Glomerular endothelial cell (primary cell): ENCODE results near the gene TIMELESS. TPM values are rescaled to one million over a fixed set of nuclear protein-coding genes. Genes with fewer than 3 reads are reported as not detected.
"Not testable (repeated sequence)": the region's sequence is repeated elsewhere in the genome, so short reads cannot be mapped to it uniquely, and the experiment has no call there.

Experiments used
- DNase-seq: peaks from one replicate; pipeline ENCODE4 v3.0.0-alpha.2; 2011; ENCODE audit warnings: low read depth, low spot score; ENCODE audit errors: extremely low read depth
- total RNA-seq: library from RNA; depleted of rRNA; stranded (reverse); fragments of >200 nt; gene quantifications from 2 replicates; pipeline ENCODE4 v1.2.3, GENCODE V29; 2015

TIMELESS gene
- total RNA-seq, 1 donor from 2014 or later = 13.9 TPM

DNA sequence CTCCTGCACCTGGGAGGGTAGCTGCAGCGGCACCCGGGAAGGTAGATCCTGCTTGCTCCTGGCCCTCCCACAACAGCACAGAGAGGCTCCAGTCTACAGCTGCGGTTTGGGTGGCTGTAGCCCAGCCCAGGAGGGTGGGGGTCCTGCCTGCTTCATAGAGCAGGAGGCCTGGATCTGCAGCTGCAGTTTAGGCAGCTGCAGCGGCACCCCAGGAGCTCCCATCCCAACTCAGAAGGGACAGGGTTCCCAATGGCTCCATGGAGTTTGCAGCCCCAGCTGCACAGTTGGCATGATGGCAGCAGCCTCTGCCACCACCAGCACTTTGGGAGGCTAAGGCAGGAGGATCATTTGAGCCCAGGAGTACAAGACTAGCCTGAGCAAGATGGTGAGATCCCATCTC lies 38.5 kb downstream of the TIMELESS start:
- DNase-seq = no peak

GRCh38 chr12:56408799-56409417 lies 40.3 kb downstream of the TIMELESS start:
- no peak for DNase-seq

GRCh38 chr12:56404227-56404626 lies 45.0 kb downstream of the TIMELESS start:
- not testable (repeated sequence) for DNase-seq

- DNase-seq = not testable (repeated sequence)
Measured at GRCh38 chr12:56401612-56402011, 47.6 kb downstream of the TIMELESS start.

GRCh38 chr12:56401125-56401524 lies 48.1 kb downstream of the TIMELESS start:
- DNase-seq = not testable (repeated sequence)

- DNase-seq = not testable (repeated sequence)
Measured at GRCh38 chr12:56399466-56399865, 49.8 kb downstream of the TIMELESS start.

- DNase-seq = no peak
Measured at GRCh38 chr12:56398324-56398723, 50.9 kb downstream of the TIMELESS start.

DNA sequence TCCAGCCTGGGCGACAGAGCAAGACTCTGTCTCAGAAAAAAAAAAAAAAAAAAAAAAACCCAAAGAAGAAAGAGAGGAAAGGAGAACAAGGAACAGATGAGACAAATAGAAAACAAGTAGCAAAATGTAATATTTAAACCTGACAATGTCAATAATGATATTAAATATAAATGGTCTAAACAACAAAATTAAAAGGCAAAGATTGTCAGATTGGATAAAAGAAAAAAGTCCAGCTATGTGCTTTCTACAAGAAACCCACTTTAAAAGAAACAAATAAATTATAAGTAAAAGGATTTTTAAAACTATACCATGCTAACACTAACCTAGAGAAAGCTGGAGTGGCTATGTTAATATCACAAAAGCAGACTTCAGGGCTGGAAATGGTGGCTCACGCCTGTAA lies 56.9 kb downstream of the TIMELESS start:
- DNase-seq = no peak

DNA sequence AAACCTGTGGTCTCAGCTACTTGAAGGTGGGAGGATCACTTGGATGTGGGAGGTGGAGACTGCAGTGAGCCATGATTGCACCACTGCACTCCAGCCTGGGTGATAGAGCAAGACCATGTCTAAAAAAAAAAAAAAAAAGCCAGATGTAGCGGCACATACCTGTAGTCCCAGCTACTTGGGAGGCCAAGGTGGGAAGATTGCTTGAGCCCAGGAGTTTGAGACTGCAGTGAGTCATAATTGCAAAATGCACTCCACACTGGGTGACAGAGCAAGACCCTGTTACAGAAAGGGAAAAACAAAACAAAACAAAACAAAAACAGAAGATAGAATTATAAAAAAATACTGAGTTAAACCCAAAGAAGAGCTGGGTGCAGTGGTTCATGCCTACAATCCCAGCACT lies 57.5 kb downstream of the TIMELESS start:
- no peak for DNase-seq

DNA sequence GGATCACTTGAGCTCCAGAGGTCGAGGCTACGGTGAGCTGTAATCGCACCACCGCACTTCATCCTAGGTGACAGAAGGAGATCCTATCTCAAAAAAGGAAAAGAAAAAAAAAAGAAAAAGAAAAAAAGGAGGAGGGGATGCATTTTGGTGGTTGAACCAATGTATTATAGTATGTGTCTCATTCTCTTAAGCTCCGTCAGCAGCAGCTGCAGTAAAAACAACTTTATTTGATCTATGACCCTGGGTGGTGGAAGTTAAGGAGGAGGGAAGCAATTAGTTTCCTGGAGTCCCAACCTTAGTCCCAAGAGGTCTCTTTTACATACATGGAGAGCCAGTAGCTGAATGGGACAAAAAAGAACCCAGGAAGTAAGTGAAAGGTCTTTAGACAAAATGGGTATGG lies 59.8 kb downstream of the TIMELESS start:
- no peak for DNase-seq

GRCh38 chr12:56387152-56387736 lies 62.0 kb downstream of the TIMELESS start:
- no peak for DNase-seq

DNA sequence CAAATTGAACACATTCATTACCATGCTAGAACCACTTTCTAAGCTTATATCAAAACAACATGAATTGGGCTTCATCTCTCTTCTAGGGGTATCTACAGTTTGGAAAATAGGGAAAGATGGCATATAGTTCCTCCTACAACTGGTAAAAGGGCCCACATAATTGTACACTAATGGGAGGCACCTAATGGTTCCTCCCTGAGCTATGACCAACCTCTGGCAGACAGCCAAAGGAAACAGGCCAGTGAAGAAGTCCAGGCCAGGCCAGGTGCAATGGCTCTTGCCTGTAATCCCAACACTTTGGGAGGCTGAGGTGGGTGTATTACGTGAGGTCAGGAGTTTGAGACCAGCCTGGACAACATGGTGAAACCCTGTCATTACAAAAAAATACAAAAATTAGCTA lies 63.4 kb downstream of the TIMELESS start:
- no peak for DNase-seq

DNA sequence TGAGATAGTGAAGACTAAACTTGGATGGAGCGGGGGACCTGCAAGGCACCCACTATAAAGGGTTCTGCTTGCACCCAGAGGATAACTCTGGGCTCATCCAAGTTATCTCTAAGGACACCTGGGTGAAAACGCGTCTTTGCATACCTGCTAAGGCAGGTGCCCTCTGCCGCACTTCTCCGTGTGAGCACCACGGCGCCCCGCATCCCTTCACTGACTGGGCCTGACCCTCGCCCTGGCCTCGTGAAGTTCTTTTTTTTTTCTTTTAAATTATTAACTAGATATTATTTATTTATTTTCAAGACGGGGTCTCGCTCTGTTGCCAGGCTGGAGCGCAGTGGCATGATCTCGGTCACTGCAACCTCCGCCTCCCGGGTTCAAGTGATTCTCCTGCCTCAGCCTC lies 66.6 kb downstream of the TIMELESS start:
- no peak for DNase-seq

DNA sequence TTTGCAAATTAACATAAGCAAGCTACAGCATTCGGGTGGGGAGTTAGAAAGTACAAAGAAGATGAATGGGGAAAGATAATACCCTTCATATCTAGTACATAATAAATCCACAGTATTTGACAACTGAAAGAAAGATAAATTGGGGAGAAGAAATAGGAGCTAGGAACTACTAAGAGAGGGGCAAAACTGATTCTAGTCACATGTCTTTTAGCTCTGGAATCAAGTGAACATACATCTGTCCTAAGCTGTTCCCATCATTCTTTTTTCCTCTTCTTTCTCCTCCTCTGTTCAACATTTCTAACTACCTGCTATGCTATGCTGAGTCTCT lies 71.3 kb downstream of the TIMELESS start:
- no peak for DNase-seq

DNA sequence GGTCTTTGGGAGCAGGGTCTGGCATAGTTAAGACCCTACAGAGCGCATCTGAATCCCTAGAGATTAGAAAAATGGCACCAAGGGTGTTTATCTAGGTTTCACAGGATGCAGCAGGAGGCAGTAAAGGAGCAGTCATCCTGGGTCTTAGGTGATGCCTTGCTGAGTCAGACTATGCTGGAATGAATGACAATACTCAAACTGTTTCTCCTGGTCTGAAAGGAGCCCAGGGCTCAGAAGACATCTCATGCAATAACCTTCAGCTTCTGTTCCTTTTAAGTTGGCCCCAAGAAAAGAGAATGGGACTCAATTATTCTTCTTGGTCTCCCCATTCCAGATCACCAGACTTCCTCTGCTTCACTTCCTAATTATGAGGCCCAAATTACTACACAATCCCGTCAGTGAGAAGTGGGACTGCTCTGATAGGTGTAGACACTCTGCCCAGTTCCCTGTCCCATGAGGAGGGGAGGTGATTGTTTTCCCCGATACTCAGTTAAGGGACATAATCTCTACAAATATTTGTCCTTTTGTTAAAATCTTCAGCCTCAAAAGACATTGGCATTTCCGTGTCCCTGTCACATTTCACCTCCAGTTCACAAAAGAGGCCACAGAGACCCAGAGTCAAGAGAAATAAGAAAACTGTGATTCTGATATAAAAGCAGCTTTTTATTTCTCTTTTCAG lies 71.8 kb downstream of the TIMELESS start:
- DNase-seq = no peak

DNA sequence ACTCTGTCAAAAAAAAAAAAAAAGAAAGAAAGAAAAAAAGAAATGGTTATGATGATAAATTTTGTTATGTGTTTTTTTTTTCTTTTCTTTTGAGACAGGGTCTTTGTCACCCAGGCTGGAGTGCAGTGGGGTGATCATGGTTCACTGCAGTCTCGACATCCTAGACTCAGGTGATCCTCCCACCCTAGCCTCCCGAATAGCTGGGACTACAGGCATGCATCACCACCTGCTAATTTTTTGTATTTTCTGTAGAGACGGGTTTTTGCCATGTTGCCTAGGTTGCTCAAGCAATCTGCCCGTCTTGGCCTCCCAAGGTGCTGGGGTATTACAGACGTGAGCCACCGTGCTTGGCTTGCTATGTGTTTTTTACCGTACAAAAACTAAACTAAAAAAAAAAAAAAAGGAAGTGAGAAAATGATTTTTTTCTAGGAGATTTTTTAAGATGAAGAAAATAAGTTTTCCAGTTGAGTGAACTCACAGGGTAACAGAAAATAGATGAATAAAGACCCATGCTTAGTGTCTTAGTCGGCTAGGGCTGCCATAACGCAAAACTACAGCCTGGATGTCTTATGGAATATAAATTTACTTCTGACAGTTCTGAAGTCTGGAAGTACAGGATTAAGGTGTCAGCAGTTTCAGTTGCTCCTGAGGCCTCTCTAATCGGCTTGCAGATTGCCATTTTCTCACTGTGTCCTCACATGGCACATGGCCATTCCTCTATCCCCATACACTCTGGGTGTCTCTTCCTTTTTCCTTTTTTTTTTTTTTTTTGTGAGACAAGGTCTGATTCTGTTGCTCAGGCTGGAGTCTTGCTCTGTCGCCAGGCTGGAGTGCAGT lies 73.4 kb downstream of the TIMELESS start:
- no peak for DNase-seq

GRCh38 chr12:56374726-56375597 lies 74.3 kb downstream of the TIMELESS start:
- DNase-seq = no peak

GRCh38 chr12:56373515-56373914 lies 75.7 kb downstream of the TIMELESS start:
- DNase-seq = no peak

DNA sequence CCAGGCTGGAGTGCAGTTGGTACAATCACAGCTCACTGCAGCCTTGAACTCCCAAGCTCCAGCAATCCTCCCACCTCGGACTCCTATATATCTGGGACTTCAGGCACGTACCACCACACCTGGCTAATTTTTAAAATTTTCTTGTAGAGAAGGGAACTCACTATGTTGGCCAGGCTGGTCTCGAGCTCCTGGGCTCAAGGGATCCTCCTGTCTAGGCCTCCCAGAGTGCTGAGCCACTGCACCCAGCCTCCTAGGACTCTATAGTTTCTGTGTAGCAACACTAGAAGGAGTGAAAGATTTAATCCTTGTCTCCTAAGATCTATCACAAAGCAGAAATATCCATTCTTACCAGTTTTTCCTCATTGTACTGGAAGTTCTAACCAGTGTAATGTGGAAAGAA lies 82.3 kb downstream of the TIMELESS start:
- DNase-seq = no peak
